Measurements from ENCODE around the gene RORB. TPM values are rescaled to one million over a fixed set of nuclear protein-coding genes. Genes with fewer than 3 reads are reported as not detected.

Gene RORB
- total RNA-seq, 1 donor from 2014 or later, result not detected

DNA sequence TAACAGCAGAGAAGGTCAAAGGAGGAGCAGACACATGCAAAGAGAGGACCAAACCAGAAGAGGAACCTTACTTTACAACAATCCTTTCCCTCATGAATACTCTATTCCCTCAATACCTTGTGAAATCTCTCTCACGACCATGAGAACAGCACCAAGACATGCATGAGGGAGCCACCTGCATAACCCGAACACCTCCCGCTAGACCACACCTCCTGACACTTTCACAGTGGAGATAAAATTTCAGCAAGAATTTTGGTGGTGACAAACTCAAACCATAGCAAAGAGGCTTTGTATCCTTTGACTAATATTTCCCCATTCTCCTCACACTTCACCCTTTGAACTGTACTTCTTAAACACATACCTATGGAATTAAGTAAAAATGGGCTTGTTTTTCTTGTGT is 101.7 kb downstream of the RORB start:
- Mint-ChIP-seq H3K9me3 (ENCODE audit: low read depth) (no peaks in the 10 kb centered on the region), H3K27ac (no peak overlapping the region), H3K4me3 (ENCODE audit: low read depth) (no peak overlapping the region), H3K36me3 (ENCODE audit: insufficient read depth) (no peaks in the 10 kb centered on the region), H3K4me1 (ENCODE audit: low read depth) (no peaks in the 10 kb centered on the region), H3K27me3 (peaks cover 6% of the 10 kb centered on the region)
- DNase-seq (ENCODE audit: low spot score, unreplicated experiment), result no peak
- no peak for TF ChIP-seq CTCF (IDR thresholded peaks at IDR 0.05; ENCODE audit: unreplicated experiment)

GRCh38 chr9:74609671-74610405 is 112.7 kb downstream of the RORB start:
- no peaks in the 10 kb centered on the region for H3K36me3 Mint-ChIP-seq (ENCODE audit: insufficient read depth)
- no peak for DNase-seq (ENCODE audit: low spot score, unreplicated experiment)
- no peak overlapping the region for H3K4me3 Mint-ChIP-seq (ENCODE audit: low read depth)
- H3K27ac Mint-ChIP-seq, result no peak overlapping the region
- no peaks in the 10 kb centered on the region for H3K4me1 Mint-ChIP-seq (ENCODE audit: low read depth)
- no peaks in the 10 kb centered on the region for H3K9me3 Mint-ChIP-seq (ENCODE audit: low read depth)
- no peak for TF ChIP-seq CTCF (IDR thresholded peaks at IDR 0.05; ENCODE audit: unreplicated experiment)
- peaks cover under 1% of the 10 kb centered on the region for H3K27me3 Mint-ChIP-seq

DNA sequence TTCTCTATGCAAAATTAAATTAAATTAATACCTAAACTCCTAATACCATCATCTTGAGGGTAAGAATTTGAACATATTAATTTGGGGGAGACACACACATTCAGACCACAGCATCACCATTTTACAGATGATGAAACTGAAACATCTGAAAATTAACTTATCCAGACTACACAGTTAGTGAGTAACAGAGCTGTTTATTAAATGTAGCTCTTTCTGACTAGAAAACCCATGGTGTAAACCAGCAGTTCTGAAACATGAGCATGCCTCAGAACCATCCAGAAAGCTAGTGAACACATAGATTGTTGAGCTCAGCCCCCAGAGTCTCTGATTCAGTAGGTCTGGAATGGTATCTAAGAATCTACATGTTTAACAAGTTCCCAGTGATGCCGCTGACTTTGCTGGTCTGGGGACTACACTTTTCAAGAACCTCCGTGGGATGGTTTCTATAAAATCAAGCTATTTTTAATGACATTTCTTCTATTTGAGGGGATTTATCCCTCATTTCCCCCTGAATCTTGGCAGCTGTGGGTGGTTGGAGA is 113.5 kb downstream of the RORB start:
- H3K4me3 Mint-ChIP-seq (ENCODE audit: low read depth), result no peak overlapping the region
- H3K27me3 Mint-ChIP-seq, result peaks cover 2% of the 10 kb centered on the region
- TF ChIP-seq CTCF (IDR thresholded peaks at IDR 0.05; ENCODE audit: unreplicated experiment), result no peak
- H3K4me1 Mint-ChIP-seq (ENCODE audit: low read depth), result no peaks in the 10 kb centered on the region
- H3K9me3 Mint-ChIP-seq (ENCODE audit: low read depth), result no peaks in the 10 kb centered on the region
- H3K27ac Mint-ChIP-seq, result no peak overlapping the region
- no peak for DNase-seq (ENCODE audit: low spot score, unreplicated experiment)
- H3K36me3 Mint-ChIP-seq (ENCODE audit: insufficient read depth), result no peaks in the 10 kb centered on the region

- H3K27ac Mint-ChIP-seq, result no peak overlapping the region
- H3K4me1 Mint-ChIP-seq (ENCODE audit: low read depth), result peaks cover 3% of the 10 kb centered on the region
- H3K9me3 Mint-ChIP-seq (ENCODE audit: low read depth), result no peaks in the 10 kb centered on the region
- no peaks in the 10 kb centered on the region for H3K36me3 Mint-ChIP-seq (ENCODE audit: insufficient read depth)
- H3K4me3 Mint-ChIP-seq (ENCODE audit: low read depth), result no peak overlapping the region
- DNase-seq (ENCODE audit: low spot score, unreplicated experiment), result no peak
- H3K27me3 Mint-ChIP-seq, result peaks cover 8% of the 10 kb centered on the region
- no peak for TF ChIP-seq CTCF (IDR thresholded peaks at IDR 0.05; ENCODE audit: unreplicated experiment)
Measured at GRCh38 chr9:74630228-74630627, 133.1 kb downstream of the RORB start.

DNA sequence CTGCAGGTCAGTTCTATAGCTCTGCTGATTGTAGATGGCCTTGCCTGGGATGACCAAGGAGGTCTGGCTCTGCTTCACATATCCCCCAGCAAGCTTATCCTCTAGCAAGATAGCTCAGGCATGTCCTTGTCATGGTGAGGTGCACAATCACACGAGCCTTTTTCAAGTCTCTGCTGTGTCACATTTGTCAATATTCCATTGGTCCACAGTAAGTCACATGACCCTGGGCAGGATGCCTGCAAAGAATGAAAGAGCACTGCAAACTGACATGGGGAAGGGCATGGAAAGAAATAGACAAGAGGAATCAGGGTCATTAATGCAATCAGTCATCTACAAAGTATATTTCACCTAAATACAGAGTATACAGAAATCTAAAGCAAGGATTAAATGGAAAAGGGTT is 142.0 kb downstream of the RORB start:
- no peaks in the 10 kb centered on the region for H3K27me3 Mint-ChIP-seq
- no peak for TF ChIP-seq CTCF (IDR thresholded peaks at IDR 0.05; ENCODE audit: unreplicated experiment)
- H3K4me3 Mint-ChIP-seq (ENCODE audit: low read depth), result no peak overlapping the region
- DNase-seq (ENCODE audit: low spot score, unreplicated experiment), result no peak
- H3K9me3 Mint-ChIP-seq (ENCODE audit: low read depth), result peaks cover 3% of the 10 kb centered on the region
- no peaks in the 10 kb centered on the region for H3K36me3 Mint-ChIP-seq (ENCODE audit: insufficient read depth)
- peaks cover 2% of the 10 kb centered on the region for H3K4me1 Mint-ChIP-seq (ENCODE audit: low read depth)
- H3K27ac Mint-ChIP-seq, result no peak overlapping the region

Data from progenitor cell of endocrine pancreas (in vitro differentiated cells).